HG02884 (cell line): ENCODE data around the gene BMP5.
"Not testable (repeated sequence)": the region's sequence is repeated elsewhere in the genome, so short reads cannot be mapped to it uniquely, and the experiment has no call there.

ENCODE experiments used
- ATAC-seq: cut with Tn5 transposase; IDR thresholded peaks from one replicate; pipeline ENCODE4 v1.9.1; 2021; ENCODE audit warnings: mild to moderate bottlenecking, moderate library complexity; ENCODE audit not compliant: unreplicated experiment

BMP5 gene

DNA sequence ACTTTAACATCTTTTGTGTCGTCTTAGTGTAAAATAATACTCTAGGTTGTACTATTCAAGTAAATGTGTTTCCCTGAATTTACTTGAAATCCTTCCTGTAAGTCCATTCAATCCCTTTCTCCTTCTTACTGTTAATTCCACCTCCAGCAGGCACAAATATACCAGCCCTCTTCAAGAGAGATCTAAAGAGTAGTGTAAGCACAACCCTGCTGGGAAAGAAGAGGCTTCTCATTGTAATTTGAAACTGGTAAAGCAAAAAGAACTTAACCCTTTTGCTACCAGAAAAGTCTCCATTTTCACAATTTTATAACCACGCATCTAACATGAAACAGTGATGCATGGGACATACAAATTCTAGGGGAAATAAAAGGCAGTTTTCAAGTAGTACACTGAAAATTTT lies at the start of gene BMP5:
Gene BMP5 (minus strand): TSS at position 191 of the 400 bp plus-strand sequence. CDS start 725 bp downstream, outside the sequence.
- ATAC-seq = no peak

DNA sequence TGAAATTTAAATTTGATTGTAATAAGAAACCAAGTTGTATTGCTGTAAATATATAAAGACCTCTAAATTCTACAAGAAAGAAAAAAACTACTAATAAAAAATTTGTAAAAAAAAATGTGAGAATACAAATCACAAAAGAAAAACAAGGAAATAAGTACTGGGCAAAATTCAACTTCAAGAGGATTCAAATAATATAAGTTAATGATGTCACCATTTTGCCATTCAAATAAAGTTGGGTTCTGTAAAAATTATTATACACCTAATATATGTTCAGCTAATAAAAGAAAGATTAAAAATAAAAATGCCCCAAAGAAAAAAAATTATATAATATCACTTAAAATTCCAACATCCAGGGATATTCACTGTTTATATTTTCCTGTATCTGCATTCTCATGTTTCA lies 47.0 kb upstream of the BMP5 start:
- ATAC-seq = no peak

DNA sequence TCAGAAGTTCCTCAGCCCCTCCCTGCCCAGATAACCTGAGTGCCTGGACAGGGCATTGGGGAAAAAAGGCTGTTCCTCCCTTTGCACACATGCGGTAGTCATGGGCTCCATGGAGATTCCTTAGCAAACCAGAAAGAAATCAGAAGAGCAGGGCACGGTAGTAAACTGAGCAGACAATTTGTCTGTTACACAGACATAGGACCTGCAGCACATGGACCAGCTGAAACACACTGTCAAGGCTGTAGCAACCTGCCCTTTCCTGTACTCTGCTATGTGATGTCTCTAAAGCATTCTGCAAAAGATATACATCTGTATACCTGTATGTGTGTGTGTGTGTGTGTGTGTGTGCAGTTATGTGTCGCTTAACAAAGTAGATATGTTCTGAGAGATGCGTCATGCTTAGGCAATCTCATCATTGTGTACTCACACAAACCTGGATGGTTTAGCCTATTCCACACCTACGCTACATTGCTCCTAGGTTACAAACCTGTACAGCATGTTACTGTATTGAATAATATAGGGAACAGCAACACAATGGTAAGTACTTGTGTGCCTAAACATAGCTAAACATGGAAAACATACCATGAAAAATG lies 44.4 kb upstream of the BMP5 start:
- ATAC-seq = no peak

DNA sequence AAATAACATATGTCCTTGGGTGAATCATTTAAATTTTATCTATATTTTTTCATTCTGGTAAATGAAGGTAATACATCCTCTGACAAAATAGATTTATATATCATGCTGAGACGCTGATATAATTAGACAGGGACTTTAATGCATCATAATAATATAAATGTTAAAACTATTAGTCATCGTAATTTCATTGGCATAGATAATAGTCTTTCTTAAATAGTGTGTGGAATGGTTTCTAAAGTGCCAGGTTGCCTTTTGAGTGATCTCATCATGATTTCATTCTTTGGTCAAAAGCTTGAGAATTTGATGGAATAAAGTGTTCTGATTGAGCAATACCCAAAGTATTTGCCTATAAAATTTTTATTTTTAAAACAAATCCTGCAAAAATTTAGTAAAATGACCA lies 43.2 kb upstream of the BMP5 start:
- no peak for ATAC-seq

DNA sequence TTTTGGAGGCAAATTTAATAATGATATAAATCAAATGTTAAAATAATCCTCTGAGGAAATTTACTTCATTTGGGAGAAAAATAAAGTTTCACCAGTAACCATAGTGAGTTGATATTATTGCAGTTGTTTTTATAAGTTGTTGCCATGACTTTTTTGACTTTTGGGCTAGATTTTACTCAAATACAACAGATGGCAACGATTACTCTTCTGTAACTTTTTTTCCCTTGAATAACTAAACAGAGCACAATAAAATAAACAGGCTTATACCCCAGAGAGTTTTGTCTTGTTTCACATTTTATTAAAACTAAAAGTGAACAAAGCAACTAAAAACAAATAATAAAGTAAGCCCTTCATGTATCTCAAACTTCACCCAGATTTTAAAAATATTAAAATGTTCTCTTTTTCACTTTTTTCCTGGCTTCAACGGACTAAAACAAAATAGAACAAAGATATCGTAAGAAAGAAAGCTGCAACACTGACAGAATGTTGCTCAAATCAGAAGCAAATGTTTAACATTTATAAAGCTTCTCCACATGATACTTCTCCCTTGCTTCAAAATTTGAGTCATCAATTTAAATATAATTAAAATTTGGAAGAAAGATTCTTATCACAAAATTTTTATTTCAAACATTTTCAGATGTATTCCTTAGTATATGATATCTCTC lies 42.5 kb upstream of the BMP5 start:
- no peak for ATAC-seq

DNA sequence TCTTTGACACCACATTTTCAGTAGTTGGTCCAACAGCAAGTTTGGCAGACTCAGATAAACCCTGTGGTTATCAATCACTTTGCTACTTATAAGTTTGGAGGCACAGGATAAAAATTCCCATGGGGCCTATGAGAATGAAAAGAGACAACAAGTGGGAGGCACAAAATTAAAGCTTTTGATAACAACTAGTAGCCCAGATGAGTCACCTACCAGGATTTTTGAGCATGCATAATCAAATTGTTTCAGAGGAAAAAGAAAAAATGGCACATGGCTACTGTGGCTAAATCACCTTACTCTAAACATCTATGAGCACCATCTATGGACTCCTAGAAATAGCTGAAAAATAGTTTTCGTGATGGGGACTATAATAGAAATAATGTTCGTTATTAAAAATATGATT lies 40.8 kb upstream of the BMP5 start:
- ATAC-seq = no peak

DNA sequence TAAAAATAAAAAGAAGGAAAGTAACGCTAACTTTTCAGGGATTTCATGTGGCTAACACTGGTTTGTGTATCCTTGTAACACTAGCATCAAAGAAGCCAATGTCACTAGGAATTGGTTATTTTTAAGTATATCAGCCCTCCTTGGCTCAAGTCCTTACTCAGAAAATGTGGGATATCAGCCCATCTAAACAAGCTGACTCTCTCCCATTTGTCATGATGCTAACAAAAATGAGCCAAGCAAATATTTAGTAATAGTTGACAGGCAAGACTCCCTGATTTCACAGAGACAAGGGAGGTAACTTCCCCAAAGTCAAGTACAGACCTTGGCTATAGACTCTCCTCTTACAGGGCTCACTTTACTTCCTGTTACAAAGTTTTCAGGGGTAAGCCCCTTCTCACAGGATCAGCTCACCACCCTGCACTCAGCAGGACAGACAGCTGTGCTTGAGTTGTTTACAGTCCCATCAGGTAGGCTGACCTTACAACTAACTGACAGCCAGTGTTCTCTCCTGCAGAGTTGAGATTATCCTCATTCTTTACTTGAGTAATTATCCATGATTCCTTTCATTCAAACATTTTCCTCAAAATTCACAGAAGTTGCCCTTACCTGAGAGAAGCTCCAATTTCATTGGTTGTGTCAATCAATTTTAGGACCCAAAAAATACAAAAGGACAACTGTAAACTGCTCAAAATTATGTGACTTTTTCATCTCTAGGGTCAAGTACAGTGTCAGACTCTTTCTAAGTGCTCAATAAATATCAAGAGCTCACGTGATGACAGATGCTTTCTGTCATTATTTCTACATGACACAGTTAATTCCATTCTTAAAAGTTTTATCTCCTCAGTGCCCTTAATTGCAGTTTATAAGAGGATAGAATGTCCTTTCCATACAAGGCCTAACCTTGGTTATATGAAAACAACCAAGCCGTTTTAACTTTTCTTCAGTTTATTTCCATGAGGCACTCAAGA lies 38.1 kb upstream of the BMP5 start:
- ATAC-seq = no peak

DNA sequence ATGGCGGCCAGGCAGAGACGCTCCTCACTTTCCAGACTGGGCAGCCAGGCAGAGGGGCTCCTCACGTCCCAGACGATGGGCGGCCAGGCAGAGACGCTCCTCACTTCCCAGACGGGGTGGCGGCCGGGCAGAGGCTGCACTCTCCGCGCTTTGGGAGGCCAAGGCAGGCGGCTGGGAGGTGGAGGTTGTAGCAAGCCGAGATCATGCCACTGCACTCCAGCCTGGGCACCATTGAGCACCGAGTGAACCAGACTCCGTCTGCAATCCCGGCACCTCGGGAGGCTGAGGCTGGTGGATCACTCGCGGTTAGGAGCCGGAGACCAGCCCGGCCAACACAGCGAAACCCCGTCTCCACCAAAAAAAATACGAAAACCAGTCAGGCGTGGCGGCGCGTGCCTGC lies 35.1 kb upstream of the BMP5 start:
- not testable (repeated sequence) for ATAC-seq

DNA sequence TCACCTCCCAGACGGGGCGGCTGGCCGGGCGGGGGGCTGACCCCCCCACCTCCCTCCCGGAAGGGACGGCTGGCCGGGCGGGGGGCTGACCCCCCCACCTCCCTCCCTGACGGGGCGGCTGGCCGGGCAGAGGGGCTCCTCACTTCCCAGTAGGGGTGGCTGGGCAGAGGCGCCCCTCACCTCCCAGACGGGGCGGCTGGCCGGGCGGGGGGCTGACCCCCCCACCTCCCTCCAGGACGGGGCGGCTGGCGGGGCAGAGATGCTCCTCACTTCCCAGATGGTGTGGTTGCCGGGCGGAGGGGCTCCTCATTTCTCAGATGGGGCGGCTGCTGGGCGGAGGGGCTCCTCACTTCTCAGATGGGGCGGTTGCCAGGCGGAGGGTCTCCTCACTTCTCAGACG lies 34.5 kb upstream of the BMP5 start:
- not testable (repeated sequence) for ATAC-seq

DNA sequence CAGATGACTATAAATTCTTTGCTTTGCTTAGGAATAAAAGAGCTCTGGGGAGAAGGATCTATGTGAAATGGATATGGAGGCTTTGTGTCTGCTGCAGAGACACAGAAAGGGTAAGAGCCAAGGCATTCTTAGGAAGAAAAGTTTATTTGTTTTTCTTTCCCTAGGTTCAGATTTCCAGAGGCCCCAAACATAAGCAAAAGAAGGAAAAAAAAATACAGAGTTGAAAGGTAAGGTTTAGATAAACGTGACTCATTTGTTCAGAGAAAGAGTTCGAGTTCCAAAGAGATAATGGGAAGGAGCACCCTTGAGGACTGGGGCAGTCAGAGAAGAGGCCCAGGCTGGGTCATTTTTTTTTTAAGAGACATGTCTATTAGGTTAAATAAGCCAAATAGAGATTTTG lies 27.4 kb upstream of the BMP5 start:
- no peak for ATAC-seq

DNA sequence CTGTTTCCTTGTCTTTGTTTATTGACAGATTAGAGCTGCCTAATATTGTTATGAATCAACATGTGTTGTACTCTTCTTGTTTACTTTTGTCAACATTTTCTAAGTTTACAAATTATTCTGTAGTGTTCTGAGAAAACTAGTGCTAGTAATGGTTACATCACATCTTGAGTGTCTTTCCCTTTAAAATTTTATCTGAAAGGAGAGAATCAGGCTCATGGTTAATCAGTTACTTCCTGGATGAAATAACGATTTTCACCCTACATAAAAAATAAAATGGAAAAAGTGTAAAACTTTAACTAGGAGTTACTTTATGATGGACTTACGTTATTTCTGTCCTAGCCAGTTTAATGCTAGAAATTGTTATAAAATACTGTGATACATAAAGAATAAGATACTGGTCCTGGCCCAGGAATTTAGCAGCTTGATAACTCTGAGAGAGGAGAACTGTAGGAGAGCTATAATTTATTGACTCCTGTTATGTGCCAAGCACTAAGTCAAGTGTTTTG lies 26.4 kb upstream of the BMP5 start:
- ATAC-seq = no peak

DNA sequence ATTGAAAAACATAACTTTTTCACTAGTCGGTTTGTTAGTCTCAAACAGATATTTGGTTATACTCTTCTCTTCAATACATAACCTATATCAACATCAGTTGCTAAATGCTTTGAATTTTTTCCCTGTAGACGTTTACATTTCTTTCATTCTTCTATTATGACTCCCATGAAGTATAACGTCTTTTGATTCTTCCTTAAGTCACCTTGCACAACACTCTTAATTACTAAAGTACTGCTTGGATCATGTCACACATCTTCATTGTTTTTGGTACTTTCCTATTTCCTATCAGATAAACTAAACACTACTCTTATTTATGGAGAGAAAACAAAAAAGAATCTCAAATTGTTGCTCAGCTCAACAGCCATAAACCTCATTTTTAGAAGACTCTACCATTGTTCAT lies 23.0 kb upstream of the BMP5 start:
- ATAC-seq = no peak

DNA sequence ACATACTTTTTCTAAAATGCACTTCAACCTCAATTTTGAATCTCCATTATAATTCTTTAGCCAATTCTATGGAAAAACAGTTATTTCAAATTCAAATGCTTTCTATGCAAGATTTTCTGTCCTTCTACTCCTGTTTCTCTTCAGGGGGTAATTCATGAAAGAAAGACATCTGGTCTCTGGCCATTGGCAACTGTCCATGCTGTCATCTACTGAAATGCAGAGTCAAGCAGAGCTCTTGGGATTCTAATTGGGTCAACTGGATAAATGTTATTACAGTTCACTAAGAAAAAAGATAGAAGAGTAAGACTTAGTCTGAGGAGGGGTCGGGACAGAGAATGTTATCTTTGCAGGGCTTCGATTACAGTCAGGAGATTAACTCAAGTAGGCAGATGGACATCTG lies 22.0 kb upstream of the BMP5 start:
- ATAC-seq = no peak

DNA sequence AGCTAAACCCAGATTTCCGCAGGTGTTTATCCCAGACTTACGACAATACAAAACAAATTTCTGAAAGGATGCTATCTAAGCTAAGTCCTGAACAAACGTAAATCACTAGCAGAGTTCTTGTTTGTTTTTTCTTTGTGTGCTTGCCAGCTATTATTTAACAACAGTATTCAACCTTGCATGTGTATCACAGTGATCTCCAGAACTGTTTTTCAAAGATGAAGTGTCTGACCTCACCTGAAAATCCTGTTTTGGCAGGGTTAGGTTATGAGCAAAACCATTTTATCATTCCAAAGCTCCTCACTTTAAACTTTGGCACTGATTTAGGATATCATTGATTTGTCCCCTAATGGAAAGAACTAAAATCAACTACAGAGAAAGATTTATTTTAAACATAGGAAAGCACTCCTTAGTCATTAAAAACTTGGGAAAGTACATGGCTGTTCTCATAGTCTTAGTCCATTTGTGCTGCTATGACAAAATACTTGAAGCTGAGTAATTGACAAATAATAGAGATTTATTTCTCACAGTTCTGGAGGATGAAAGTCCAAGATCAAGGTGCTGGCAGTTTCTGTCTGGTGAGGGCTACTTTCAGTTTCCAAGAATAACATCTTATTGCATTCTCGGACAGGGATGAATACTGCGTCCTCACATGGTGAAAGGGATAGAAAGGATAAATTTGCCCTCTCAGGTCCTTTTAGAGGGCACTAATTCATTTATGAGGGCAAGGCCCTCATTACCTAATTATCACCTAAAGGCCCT lies 20.8 kb upstream of the BMP5 start:
- no peak for ATAC-seq

DNA sequence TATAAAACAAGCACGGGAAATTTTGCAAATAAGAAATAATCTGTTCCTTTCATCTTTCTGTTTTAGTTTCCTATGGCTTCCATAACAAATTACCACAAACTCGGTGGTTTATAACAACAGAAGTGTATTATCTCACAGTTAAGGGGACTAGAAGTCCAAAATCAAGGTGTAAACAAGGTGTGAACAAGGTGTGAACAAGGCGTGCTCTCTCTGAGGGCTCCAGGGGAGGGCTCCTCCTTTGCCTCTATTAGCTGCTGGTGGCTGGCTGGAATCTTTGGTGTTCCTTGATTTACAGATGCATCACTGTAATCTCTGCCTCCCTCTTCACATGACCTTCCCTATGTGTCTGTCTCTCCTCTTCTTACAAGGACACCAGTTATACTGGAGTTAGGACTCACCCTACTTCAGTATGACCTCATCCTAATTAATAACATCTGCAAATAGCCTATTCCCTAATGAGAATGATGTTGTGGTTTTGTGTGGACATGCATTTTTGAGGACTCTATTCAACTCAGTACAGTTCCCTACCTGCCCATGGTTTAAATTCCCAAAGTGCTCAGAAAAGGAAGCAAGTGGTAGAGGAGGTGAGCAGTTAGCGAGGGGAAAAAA lies 17.5 kb upstream of the BMP5 start:
- ATAC-seq = no peak

DNA sequence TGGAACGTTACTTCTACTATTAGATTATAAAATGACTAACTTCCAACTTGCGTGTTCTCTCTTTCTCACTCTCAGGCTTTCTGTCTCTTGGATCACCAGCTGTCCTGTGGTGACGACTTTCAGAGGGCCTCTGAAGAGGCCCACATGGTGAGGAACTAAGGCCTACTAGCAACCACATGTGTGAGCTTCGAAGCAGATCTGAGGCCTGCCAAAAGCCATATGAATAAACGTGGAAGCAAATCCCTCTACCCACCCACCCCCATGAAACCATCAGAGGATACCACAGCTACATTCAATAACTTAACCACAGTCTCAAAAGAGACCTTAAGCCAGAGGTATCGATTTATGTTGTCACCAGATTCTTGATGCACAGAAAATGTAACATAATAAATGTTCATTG lies 13.5 kb upstream of the BMP5 start:
- no peak for ATAC-seq

DNA sequence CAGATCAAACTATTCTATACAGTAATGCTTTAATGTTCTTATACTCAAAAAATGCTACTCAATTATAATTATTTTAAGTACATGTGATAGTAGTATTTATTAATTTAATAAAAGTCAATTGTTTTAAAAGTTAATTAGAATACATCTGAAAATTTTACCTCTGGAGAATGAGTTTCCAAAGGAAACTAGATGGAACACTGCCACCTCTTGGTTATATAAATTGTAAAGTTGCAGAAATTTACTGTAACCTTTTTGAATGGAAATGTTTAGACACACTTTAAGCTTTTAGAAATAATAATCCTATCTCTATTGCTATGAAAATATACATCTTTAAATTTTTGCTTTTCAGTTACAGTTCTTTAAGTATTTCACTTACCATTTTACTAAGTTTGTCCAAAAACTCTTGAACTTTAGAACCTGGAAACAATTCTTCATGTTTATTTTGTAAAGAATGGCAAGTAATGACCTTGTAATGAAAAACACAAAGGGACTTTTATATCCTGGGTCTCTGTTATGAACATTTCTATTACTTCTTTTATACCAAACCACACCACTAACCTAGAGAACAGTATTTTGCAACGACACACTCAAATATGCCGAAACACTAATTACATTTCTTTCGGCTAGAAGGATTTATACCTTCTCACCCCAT lies 10.9 kb upstream of the BMP5 start:
- ATAC-seq = no peak

DNA sequence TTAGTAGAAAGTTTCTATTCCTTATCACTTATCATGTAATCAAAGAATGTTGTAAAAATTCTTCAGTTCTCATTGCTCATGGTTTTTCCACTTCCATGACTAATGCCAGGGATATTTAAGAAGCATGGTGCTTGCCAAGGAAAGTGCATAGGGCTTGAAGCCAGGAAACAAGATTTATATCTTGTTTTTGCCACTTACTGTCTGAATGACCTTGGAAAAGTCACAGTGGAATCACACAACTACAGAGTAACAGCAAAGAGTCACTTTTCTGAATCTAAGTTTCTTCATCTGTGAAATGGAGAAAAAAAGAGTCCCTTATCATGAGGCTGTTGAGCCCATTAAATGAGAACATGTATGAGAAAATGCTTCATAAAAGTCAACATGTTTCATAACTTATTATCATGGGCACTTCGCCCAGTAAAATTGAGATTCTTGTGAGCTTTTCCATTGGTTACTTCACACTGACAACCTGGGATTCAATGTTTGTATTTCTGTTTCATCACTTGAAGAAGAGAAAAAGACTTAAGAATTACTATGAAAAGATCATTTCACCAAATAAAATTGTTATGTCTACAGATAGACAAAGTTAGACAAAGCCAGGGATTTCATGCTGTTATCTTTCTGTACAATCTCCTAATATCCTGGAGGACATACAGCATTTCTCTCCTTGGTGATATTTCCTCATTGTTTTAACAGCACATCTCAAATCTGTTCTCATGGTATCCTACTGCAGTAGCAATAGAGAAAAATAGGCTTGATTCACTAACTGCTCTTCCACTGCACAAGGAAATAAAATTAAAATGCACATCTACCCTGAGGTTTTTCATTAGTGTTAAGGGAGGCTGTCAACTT lies 7.6 kb upstream of the BMP5 start:
- no peak for ATAC-seq

DNA sequence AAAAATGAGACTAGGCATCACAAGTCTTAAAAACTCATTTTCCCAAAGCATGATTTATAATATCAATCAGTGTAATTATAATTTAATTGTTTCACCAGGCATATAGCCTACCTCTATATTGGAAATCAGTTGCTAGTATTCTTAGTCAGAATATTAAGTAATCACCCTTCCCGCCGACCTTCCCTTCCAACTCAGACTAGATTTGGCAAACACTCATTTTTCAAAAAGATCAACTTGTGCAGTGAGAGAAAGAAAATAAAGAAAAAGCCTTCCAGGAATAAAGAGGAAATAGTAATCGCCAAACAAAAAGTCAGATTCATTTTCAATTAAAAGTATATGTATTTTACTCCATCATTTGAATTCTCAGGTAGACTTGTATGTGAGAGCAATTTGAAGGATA lies 1.9 kb upstream of the BMP5 start:
- ATAC-seq = no peak
